ENCODE results near the gene TLL1. TPM values are rescaled to one million over a fixed set of nuclear protein-coding genes. Genes with fewer than 3 reads are reported as not detected.

The TLL1 gene
- total RNA-seq, 1 donor from 2014 or later, result 0.35 TPM

DNA sequence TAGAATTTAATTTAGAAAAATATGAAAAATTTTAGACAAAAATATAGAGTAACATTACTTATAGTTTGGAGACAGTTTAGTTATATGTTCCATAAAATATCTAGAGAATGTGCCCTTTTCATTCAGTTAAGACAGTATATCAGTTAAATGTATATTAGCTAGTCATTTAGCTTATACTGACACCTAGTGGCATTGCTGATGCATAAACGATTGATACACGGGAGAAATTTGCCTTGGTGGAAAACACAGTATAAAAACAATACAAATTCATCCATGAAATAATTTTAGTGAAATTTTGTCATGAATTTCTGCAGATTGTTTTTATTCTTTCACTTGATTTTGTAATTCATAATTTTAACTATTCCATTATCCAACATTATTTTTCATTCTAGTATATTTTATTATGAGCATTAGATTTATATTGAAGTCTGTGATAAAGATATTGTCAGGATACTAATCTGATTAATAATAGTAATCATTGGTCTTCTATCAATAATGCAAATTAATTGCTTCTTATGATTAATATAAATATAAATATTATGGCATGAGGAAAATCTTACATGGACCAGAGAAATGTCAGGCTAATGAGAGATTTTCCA is 219.0 kb downstream of the TLL1 start:
- ATAC-seq (ENCODE audit: poor library complexity), result no peak
- no peak for DNase-seq
- intact Hi-C loops (cut with DNase I), result loop anchor here (2.0 to 5.0 kb wide), 2 partner anchors 553 to 600 kb away; no protein-coding TSS in a partner anchor

DNA sequence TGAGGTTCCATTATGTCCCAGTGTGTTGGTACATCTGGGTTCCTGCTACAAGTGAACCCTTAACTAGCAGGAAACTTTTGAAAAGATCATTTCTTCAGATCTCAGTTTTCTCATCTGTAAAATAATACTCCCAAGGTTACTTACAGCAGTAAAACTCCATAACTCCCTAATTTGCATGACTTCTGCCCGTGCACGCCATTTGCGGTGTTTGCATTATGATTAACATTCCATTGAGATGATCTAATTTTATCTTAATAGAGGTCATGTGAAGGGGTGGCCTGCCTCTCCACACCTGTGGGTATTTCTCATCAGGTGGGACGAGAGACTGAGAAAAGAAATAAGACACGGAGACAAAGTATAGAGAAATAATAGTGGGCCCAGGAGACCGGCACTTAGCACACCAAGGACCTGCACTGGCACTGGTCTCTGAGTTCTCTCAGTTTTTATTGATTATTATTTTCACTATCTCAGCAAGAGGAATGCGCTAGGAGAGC is 219.8 kb downstream of the TLL1 start:
- DNase-seq, result no peak
- no peak for ATAC-seq (ENCODE audit: poor library complexity)

GRCh38 chr4:166104623-166105022 is 231.6 kb downstream of the TLL1 start:
- DNase-seq, result no peak
- ATAC-seq (ENCODE audit: poor library complexity), result no peak
- intact Hi-C loops (cut with DNase I), result no loop called here

More for the DNA sequence above, 219.8 kb downstream of the TLL1 start:
- intact Hi-C loops (cut with DNase I), result loop anchor here (2.0 to 5.0 kb wide), 2 partner anchors 554 to 601 kb away; no protein-coding TSS in a partner anchor

GRCh38 chr4:166121897-166122296 is 248.9 kb downstream of the TLL1 start:
- intact Hi-C loops (cut with DNase I), result no loop called here
- DNase-seq (no peak), ATAC-seq (ENCODE audit: poor library complexity) (peak; percentile 98)

DNA sequence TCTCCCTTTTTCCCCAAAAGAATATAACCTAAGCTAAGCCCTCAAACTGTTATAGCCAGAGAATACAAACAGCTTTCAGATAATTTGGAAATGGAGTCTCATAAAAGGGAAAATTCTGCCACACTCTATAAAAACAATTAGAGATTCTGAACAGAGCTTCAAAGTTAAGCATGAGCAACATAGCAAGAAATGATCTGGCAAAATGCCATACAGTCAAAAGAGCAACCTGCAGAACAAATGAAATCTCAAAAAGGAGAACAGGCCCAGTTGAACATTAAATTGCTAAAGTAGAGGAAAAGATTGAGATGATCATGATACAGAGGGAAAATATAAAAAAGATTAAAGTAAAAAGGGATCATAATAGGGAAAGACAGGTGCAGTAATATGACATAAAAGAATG is 250.5 kb downstream of the TLL1 start:
- intact Hi-C loops (cut with DNase I), result no loop called here
- no peak for DNase-seq
- ATAC-seq (ENCODE audit: poor library complexity), result no peak

GRCh38 chr4:166128403-166128802 is 255.4 kb downstream of the TLL1 start:
- intact Hi-C loops (cut with DNase I), result no loop called here
- no peak for DNase-seq
- no peak for ATAC-seq (ENCODE audit: poor library complexity)

DNA sequence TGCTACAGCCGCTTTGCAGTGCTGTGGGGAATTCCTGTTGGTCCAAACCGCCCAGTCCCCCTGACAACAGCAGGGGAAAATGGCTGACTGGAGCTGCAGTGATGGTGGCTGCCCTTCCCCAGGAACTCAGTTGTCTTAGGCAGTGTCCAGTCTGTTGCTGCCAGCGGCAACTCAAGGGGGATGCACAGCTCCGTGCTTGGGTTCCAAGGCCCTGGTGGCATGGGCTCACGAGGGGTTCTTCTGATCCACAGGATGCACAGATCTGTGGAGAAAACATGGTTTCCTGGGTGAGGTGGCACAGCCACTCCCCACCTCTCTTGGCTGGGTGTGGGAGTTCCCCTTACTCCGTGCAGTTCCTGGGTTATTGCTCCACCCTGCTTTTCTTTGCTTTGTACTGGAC is 261.2 kb downstream of the TLL1 start:
- ATAC-seq (ENCODE audit: poor library complexity), result no peak
- no peak for DNase-seq
- intact Hi-C loops (cut with DNase I), result no loop called here

DNA sequence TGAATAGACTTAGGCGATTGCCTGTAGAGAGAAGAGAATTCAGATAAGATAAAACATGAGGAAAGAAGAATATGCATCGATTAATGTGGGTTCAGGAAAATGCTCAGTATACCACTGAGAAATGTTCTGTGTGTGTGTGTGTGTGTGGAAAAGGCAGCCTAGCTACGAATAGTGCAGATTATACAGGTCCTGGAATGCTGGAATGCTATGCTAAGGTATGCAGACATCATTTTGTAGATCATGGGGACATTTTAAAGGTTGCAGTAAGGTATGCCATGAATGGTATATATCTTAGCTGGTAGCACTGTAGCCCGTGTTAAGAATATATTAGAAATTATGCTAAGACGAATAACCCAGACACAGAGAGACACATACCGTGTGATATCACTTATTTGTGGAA is 267.9 kb downstream of the TLL1 start:
- no peak for ATAC-seq (ENCODE audit: poor library complexity)

GRCh38 chr4:166143227-166143626 is 270.2 kb downstream of the TLL1 start:
- ATAC-seq (ENCODE audit: poor library complexity) (no peak), DNase-seq (no peak)
- intact Hi-C loops (cut with DNase I), result no loop called here

More for the DNA sequence above, 267.9 kb downstream of the TLL1 start:
- DNase-seq, result no peak
- intact Hi-C loops (cut with DNase I), result no loop called here

GRCh38 chr4:166144607-166145006 is 271.6 kb downstream of the TLL1 start:
- ATAC-seq (ENCODE audit: poor library complexity), result no peak
- intact Hi-C loops (cut with DNase I), result no loop called here
- no peak for DNase-seq

GRCh38 chr4:166146806-166147540 is 273.9 kb downstream of the TLL1 start:
- intact Hi-C loops (cut with DNase I), result no loop called here
- ATAC-seq (ENCODE audit: poor library complexity) (no peak), DNase-seq (no peak)
